A673 (cell line): ENCODE measurements around the gene PRKD3. TPM values are rescaled to one million over a fixed set of nuclear protein-coding genes. Genes with fewer than 3 reads are reported as not detected.

Experiments
- BruUV-seq: library from RNA; stranded (reverse); fragments of 400-500 nt; replicated peaks from 2 replicates; lab custom pipeline; 2021; lab: Mats Ljungman, UMichigan
- CTCF ChIA-PET: fragments of 300-600 bp; sonication (Branson Sonifier 250); formaldehyde crosslinking; loops from one replicate; lab custom pipeline; 2022; ENCODE audit warnings: antibody characterized with exemption; lab: Charles Lee
- POLR2A ChIA-PET: fragments of 300-600 bp; sonication (Branson Sonifier 250); formaldehyde crosslinking; loops from one replicate; lab custom pipeline; 2022; ENCODE audit warnings: antibody characterized with exemption; ENCODE audit not compliant: low non-redundant PET; lab: Charles Lee
- DNase-seq: peaks from one replicate; pipeline ENCODE4 v3.0.0-alpha.2; 2015; ENCODE audit warnings: low spot score
- H3K27ac ChIP-seq: fragments of 200-600 bp; sonication (generic); 2 replicates; pipeline ENCODE4 v1.5.1; 2016; ENCODE audit warnings: mixed run types, low read depth, mild to moderate bottlenecking, mixed read lengths, antibody characterized with exemption, low read length; ENCODE audit not compliant: poor library complexity, severe bottlenecking
- H3K27me3 ChIP-seq: fragments of 200-600 bp; sonication (generic); replicated peaks from 2 replicates; pipeline ENCODE4 v1.6.1; 2017; ENCODE audit warnings: mixed run types, low read depth, mild to moderate bottlenecking, mixed read lengths, antibody characterized with exemption, low read length; ENCODE audit not compliant: insufficient read depth, poor library complexity
- H3K36me3 ChIP-seq: fragments of 200-600 bp; sonication (generic); 2 replicates; pipeline ENCODE4 v1.6.1; 2016; ENCODE audit warnings: mixed run types, mild to moderate bottlenecking, mixed read lengths, antibody characterized with exemption, low read length; ENCODE audit not compliant: insufficient read depth, poor library complexity, severe bottlenecking
- H3K4me1 ChIP-seq: fragments of 200-600 bp; sonication (generic); 2 replicates; pipeline ENCODE4 v1.6.1; 2017; ENCODE audit warnings: mixed run types, mild to moderate bottlenecking, mixed read lengths, antibody characterized with exemption, low read length; ENCODE audit not compliant: insufficient read depth, poor library complexity, severe bottlenecking
- H3K4me3 ChIP-seq: fragments of 200-600 bp; sonication (generic); 2 replicates; pipeline ENCODE4 v1.5.1; 2016; ENCODE audit warnings: low read depth, mixed run types, mild to moderate bottlenecking, mixed read lengths, low read length; ENCODE audit not compliant: poor library complexity, severe bottlenecking
- H3K9me3 ChIP-seq: fragments of 200-600 bp; sonication (generic); 2 replicates; pipeline ENCODE4 v1.6.1; 2016; ENCODE audit warnings: mixed run types, low read depth, mild to moderate bottlenecking, mixed read lengths, antibody characterized with exemption, low read length; ENCODE audit not compliant: poor library complexity, severe bottlenecking
- CTCF ChIP-seq: fragments of 300-800, 200-600 bp; sonication (generic); conservative IDR thresholded peaks from 2 replicates; pipeline ENCODE4 v1.5.1; 2017; ENCODE audit warnings: low read depth, mild to moderate bottlenecking, antibody characterized with exemption, low read length, moderate library complexity, mixed read lengths
- EZH2 ChIP-seq: fragments of 200-600 bp; sonication (generic); IDR thresholded peaks from 2 replicates; pipeline ENCODE4 v1.6.1; 2017; ENCODE audit warnings: borderline replicate concordance, low read depth, mild to moderate bottlenecking, mixed read lengths, antibody characterized with exemption, low read length; ENCODE audit not compliant: poor library complexity, severe bottlenecking
- intact Hi-C: fragments of 100-400 bp; cut with micrococcal nuclease; formaldehyde crosslinking; loops from one replicate; pipeline ENCODE4 v1.10.0; 2022; ENCODE audit not compliant: unreplicated experiment
- total RNA-seq: library from RNA; stranded (reverse); gene quantifications from 2 replicates; pipeline ENCODE4 v1.2.3, GENCODE V29; 2021

PRKD3 gene
- total RNA-seq, 1 experiment from 2014 or later, result 53.1 TPM

DNA sequence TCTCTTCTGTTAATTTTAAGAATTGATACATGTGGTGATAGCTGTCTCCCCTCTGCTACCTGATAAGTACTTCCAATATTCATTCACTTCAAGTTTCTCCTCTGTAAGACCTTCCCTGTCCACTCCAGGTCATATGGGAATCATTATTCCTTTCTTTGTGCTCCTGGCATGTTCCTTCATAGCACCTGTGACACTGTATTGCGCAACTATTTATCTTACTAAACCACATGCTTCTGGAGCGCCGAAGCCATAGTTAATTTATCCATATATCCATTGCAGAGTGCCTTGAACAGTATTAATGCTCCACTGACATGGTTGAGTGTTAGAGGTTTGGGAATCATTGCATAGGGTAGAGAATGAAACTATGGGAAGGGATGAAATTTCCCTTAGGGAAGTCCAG lies 7.9 kb upstream of the PRKD3 start:
- Histone ChIP-seq H3K27ac (no peak overlapping the region), H3K27me3 (no peaks in the 10 kb centered on the region), H3K9me3 (no peaks in the 10 kb centered on the region), H3K4me3 (no peak overlapping the region), H3K36me3 (no peaks in the 10 kb centered on the region), H3K4me1 (peaks cover under 1% of the 10 kb centered on the region)
- ChIA-PET POLR2A (no interaction called here), CTCF (no interaction called here)
- no peak for TF ChIP-seq EZH2
- no peak for TF ChIP-seq CTCF
- DNase-seq, result no peak
- intact Hi-C loops, result no loop called here
- no TSS peak for BruUV-seq

- no peak for TF ChIP-seq CTCF
- no peak for TF ChIP-seq EZH2
Measured at GRCh38 chr2:37330681-37331080, 6.0 kb upstream of the PRKD3 start.

DNA sequence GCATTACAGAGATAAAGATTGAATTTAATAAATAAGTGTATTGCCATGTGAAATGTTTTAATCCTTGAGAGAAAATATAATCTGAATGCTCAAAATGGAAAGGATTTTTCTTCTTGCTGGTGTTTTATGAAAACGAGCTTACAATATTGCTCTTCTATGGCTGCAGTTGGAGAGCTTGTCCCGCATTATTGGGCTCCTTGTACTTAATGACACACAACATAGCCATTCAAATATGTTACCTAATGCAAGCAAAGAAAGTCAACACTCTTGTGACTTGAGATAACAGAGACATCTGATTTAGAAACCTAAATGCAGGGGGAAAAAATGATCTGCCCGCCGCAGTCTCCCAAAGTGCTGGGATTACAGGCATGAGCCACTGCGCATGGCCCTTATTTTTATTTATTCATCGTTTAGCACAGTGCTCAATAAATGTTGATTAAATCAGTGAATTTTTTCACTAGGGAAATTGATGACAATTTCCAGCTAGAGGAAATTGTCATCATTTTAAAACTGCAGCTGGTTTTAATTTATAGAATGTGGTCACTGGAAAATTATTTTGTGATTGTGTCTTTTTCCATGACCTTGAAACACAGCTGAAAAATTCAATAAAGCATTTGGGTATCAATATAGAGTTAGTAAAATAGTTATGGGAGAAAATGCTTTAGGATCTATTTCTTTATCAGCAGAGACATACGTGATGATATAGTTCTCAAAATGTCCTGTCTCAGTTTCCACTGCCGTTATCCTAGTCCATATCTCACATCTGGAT lies 2.4 kb upstream of the PRKD3 start:
- no peaks in the 10 kb centered on the region for H3K9me3 ChIP-seq
- no peak overlapping the region for H3K27ac ChIP-seq
- CTCF ChIA-PET, result no interaction called here
- intact Hi-C loops, result no loop called here
- peaks cover 15% of the 10 kb centered on the region for H3K4me1 ChIP-seq
- H3K4me3 ChIP-seq, result no peak overlapping the region
- POLR2A ChIA-PET, result interaction anchor here (0.6 kb wide), 1 partner anchor 1424 kb away, joined by 7 read pairs; the partner anchor contains the start of gene SRSF7
- no peaks in the 10 kb centered on the region for H3K36me3 ChIP-seq
- no peak for DNase-seq
- H3K27me3 ChIP-seq, result no peaks in the 10 kb centered on the region
- TF ChIP-seq CTCF (no peak), EZH2 (no peak)
- no TSS peak for BruUV-seq

More at GRCh38 chr2:37330681-37331080, 6.0 kb upstream of the PRKD3 start:
- H3K36me3 ChIP-seq, result no peaks in the 10 kb centered on the region
- H3K27ac ChIP-seq, result no peak overlapping the region
- POLR2A ChIA-PET, result no interaction called here
- H3K4me3 ChIP-seq, result no peak overlapping the region
- no peaks in the 10 kb centered on the region for H3K9me3 ChIP-seq
- CTCF ChIA-PET, result no interaction called here
- peaks cover 3% of the 10 kb centered on the region for H3K4me1 ChIP-seq
- no TSS peak for BruUV-seq
- no peak for DNase-seq
- no peaks in the 10 kb centered on the region for H3K27me3 ChIP-seq
- intact Hi-C loops, result no loop called here
